Stomach smooth muscle (tissue), 2 donors: ENCODE results near the gene RBM45.

Experiments used
- H3K27ac ChIP-seq: one replicate; pipeline ENCODE4 v1.7.0; 2013; ENCODE audit warnings: mild to moderate bottlenecking, low read length, inconsistent platforms
- H3K27me3 ChIP-seq, 2 donors: one replicate each; pipeline ENCODE4 v1.7.0; 2013; ENCODE audit warnings: low read length in 2 of 2; ENCODE audit not compliant: insufficient read depth in 2 of 2, control insufficient read depth in 1 of 2
- H3K36me3 ChIP-seq, 2 donors: one replicate each; pipeline ENCODE4 v1.7.0; 2013; ENCODE audit warnings: low read length in 2 of 2; ENCODE audit not compliant: control insufficient read depth in 2 of 2, insufficient read depth in 2 of 2
- H3K4me1 ChIP-seq: one replicate; pipeline ENCODE4 v1.7.0; 2013; ENCODE audit warnings: low read length; ENCODE audit not compliant: control insufficient read depth, insufficient read depth
- H3K4me3 ChIP-seq, 2 donors: one replicate each; pipeline ENCODE4 v1.7.0; 2013; ENCODE audit warnings: low read length in 2 of 2
- H3K9ac ChIP-seq, 2 donors: one replicate each; pipeline ENCODE4 v1.7.0; 2013; ENCODE audit warnings: low read length in 2 of 2, mild to moderate bottlenecking in 1 of 2
- H3K9me3 ChIP-seq, 2 donors: one replicate each; pipeline ENCODE4 v1.7.0; 2013; ENCODE audit warnings: low read length in 2 of 2; ENCODE audit not compliant: control insufficient read depth in 2 of 2
- donor health status: healthy.
- donor health status: Pancreatic carcinoma.

Gene RBM45

DNA sequence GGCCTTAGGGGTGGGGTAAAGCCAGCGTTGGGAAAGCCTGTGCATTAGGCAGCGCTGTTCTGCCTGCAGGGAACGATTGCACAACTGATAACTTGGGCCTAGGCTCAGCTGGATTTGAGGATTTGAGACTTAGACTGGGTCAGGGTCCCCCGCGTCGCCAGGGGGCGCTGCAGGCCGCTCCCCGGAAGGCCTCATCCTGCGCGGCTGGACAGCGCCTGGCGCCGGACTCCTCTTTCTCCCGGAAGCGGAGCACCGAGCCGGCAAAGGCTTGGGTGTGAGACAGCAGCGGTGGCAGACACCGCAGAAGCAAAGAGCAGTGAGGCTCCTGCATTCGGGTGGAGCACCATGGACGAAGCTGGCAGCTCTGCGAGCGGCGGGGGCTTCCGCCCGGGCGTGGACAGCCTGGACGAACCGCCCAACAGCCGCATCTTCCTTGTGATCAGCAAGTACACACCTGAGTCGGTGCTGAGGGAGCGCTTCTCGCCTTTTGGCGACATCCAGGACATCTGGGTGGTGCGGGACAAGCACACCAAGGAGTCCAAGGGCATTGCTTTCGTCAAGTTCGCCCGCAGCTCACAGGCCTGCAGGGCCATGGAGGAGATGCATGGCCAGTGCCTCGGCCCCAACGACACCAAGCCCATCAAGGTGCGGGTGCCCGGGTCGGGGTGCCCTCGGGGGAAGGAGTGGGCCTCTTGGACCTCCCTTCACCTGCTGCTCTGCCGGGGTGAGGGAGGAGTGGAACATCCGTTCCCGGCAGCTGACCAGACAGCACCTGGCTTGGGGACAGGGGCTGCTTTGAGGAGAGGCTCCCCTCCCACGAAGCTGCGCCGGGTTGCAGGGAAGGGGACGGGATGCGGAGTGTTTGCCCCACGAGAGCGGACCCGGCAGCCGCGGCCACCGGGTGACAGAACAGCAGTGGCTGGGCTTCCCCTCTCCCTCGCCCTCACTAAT lies at the start of gene RBM45:
Gene RBM45 (plus strand): TSS at position 236 of the 951 bp plus-strand sequence. CDS start 110 bp downstream, at position 346.
- Histone ChIP-seq H3K4me3 (peak within 1 kb of the TSS; percentile 99), H3K27ac (peak within 1 kb of the TSS; percentile 74), H3K27me3 (no peaks in the 10 kb centered on the region), H3K9ac (peak within 1 kb of the TSS; percentile 95 to 97), H3K9me3 (no peaks in the 10 kb centered on the region), H3K36me3 (peaks cover 2% of the 10 kb centered on the region in 2 donors), H3K4me1 (peaks cover 19% of the 10 kb centered on the region)

DNA sequence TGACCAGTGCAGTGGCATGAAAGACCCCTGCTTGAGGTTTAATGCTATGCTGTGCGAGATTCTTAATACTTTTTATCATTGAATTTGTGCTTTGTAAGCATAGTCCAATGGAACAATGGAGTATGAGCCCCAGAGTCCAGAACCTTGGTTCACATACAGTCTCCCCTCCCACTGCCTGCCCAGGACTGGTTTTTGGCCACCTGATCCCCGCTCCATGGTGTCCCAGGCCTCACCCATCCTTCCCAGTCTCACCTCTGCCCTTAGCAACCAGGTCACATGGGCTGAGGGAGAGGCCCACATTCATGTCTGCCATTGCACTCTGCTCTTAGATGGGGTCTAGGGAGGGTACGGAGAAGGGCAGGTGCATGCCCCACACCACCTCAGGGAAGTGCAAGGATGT lies 45.9 kb upstream of the RBM45 start:
- H3K9me3 ChIP-seq: no peaks in the 10 kb centered on the region
- H3K27ac ChIP-seq: no peak overlapping the region
- H3K4me1 ChIP-seq: no peaks in the 10 kb centered on the region
- H3K4me3 ChIP-seq: no peak overlapping the region
- H3K9ac ChIP-seq: no peak overlapping the region
- H3K36me3 ChIP-seq: no peaks in the 10 kb centered on the region
- H3K27me3 ChIP-seq: peaks cover 1 to 2% of the 10 kb centered on the region in 2 donors

- Histone ChIP-seq H3K4me3 (no peak overlapping the region), H3K9ac (no peak overlapping the region), H3K4me1 (no peaks in the 10 kb centered on the region), H3K27me3 (peaks cover 2 to 6% of the 10 kb centered on the region in 2 donors), H3K9me3 (no peaks in the 10 kb centered on the region), H3K27ac (no peak overlapping the region), H3K36me3 (no peaks in the 10 kb centered on the region)
These were observed 45.2 kb upstream of the RBM45 start for GRCh38 chr2:178066890-178067669.

- H3K9ac ChIP-seq: no peak overlapping the region
- H3K9me3 ChIP-seq: no peaks in the 10 kb centered on the region
- H3K4me3 ChIP-seq: no peak overlapping the region
- no peaks in the 10 kb centered on the region for H3K36me3 ChIP-seq
- peaks cover 7 to 13% of the 10 kb centered on the region in 2 donors for H3K27me3 ChIP-seq
- H3K4me1 ChIP-seq: peaks cover 8% of the 10 kb centered on the region
- no peak overlapping the region for H3K27ac ChIP-seq
These were observed 43.3 kb upstream of the RBM45 start for GRCh38 chr2:178068823-178069454.

DNA sequence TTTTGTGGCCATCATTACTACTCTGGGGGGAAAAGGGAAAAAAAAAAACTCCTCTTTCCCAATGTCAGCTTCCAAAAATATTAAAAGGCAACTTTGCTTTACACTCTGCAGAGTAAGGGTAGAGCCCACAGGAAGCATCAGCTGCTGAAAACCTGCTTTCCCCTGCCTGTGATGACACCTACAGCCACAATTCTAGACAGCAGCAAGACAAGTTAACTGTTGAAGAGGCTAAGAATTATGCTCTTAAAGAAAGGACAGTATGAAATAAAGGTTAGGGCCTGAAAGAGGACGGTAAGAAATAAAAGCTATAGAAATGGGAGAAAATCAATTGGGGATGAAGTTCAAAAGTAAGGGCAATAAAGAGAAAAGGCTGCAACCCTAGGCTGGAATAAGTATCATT lies 42.7 kb upstream of the RBM45 start:
- H3K27me3 ChIP-seq: peaks cover 7 to 13% of the 10 kb centered on the region in 2 donors
- H3K36me3 ChIP-seq: no peaks in the 10 kb centered on the region
- H3K4me3 ChIP-seq: no peak overlapping the region
- H3K4me1 ChIP-seq: peaks cover 8% of the 10 kb centered on the region
- H3K27ac ChIP-seq: no peak overlapping the region
- no peaks in the 10 kb centered on the region for H3K9me3 ChIP-seq
- H3K9ac ChIP-seq: no peak overlapping the region

DNA sequence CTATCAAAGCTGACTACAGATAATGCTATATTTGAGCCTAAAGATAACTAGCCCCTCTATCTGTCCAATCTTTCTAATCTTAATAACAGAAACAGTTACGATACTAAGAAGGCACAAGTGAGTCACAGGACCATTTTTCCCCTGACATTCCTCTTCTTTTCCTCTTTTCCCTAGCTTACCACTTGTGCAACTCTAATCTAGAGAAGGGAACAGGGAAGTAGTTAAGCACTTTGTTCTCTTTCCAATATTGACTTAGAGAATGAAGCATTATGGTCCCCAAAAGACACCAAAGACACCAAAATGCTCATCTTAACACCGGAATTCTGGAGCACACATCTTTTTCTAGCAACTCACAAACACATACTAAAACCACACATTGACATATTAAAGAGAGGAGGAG lies 41.4 kb upstream of the RBM45 start:
- Histone ChIP-seq H3K9ac (no peak overlapping the region), H3K9me3 (no peaks in the 10 kb centered on the region), H3K4me3 (no peak overlapping the region), H3K4me1 (peaks cover 8% of the 10 kb centered on the region), H3K36me3 (no peaks in the 10 kb centered on the region), H3K27ac (no peak overlapping the region), H3K27me3 (peaks cover 11 to 13% of the 10 kb centered on the region in 2 donors)

GRCh38 chr2:178072000-178072382 lies 40.2 kb upstream of the RBM45 start:
- Histone ChIP-seq H3K9me3 (no peaks in the 10 kb centered on the region), H3K27ac (no peak overlapping the region), H3K36me3 (no peaks in the 10 kb centered on the region), H3K9ac (peak overlapping the region in 1 of 2 donors; percentile 71), H3K4me1 (peaks cover 8% of the 10 kb centered on the region), H3K27me3 (peaks cover 12 to 13% of the 10 kb centered on the region in 2 donors), H3K4me3 (peak overlapping the region; percentile 76 to 81)

- Histone ChIP-seq H3K9me3 (no peaks in the 10 kb centered on the region), H3K4me1 (peaks cover 8% of the 10 kb centered on the region), H3K9ac (peak within 1 kb of the TSS; percentile 68 to 71), H3K36me3 (no peaks in the 10 kb centered on the region), H3K27ac (no peak within 1 kb of the TSS), H3K27me3 (peaks cover 12 to 13% of the 10 kb centered on the region in 2 donors), H3K4me3 (peak within 1 kb of the TSS; percentile 76 to 81)
These were observed 39.6 kb upstream of the RBM45 start, which contains the start of gene PDE11A for GRCh38 chr2:178072383-178073301. PDE11A (minus strand) TSS chr2:178072777; CDS start chr2:178072437, 340 bp downstream.

DNA sequence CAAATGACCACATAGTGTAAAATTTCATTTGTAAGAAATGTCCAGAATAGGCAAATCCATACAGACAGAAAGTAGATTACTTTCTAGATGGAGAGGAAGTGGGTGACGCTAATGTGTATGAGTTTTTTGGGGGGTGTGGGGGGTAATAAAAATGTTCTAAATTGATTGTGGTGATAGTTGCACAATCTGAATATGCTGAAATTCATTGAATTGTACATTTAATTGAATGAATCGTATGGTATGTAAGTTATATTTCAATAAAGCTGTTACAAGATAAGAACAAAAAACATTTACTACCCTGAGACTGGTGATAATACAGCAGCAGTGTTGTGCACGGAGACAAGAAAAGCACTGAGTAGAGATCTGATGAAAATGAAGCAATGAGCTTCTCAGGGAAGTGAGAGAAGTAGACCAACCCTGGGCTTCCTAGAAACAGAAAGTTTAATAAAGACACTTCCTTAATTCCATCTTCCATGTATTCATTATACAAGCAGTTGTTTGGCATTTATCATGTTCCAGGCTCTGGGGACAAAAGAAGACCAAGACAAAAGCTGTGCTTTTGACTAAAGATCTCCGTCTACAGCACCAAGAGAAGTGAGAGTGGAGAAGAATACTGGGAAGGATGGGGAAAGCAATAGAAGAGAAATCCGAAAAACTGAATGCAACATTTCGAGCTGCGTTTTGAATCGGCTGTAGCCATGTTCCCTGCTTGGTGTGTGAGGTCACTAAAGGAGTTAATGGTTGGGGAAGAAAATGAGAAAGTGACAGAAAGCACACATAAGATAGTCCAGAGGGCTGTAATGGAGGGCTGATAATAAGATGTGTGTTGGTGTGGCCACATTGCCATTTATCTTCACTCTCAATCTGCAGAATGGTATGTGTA lies 37.9 kb upstream of the RBM45 start:
- no peak overlapping the region for H3K4me3 ChIP-seq
- H3K36me3 ChIP-seq: no peaks in the 10 kb centered on the region
- peaks cover 8% of the 10 kb centered on the region for H3K4me1 ChIP-seq
- peaks cover 12 to 13% of the 10 kb centered on the region in 2 donors for H3K27me3 ChIP-seq
- no peak overlapping the region for H3K27ac ChIP-seq
- H3K9me3 ChIP-seq: no peaks in the 10 kb centered on the region
- H3K9ac ChIP-seq: no peak overlapping the region
